ENCODE results near the gene NQO2.

NQO2 gene

DNA sequence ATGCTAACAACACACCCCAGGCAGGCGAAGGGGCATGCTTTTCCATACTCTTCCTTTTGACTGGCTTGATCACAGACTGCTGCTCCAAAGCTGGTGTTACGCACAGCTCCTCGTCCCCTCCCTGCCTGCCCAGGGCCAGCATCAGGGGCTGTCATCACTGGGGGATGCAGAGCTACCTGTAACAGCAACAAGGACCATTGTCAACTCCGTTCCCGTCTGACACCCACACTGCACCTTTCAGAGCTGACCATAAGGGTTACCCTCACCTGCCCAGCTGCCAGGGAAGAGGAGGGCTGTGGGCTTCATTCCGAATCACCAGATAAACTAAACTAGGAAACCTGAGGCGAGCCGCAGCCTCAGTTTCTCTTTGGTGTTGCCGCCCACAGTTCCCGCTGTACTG lies 15.4 kb downstream of the NQO2 start:
- no peak for TF ChIP-seq CREB1 (IDR thresholded peaks at IDR 0.05; ENCODE audit: low read depth)
- TF ChIP-seq, protein P1, sequence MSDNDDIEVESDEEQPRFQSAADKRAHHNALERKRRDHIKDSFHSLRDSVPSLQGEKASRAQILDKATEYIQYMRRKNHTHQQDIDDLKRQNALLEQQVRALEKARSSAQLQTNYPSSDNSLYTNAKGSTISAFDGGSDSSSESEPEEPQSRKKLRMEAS (IDR thresholded peaks at IDR 0.05): no peak
- TF ChIP-seq TAF1 (IDR thresholded peaks at IDR 0.05; ENCODE audit: low read depth): no peak
- TF ChIP-seq TCF12 (IDR thresholded peaks at IDR 0.05; ENCODE audit: low read depth): no peak
- TF ChIP-seq EP300 (IDR thresholded peaks at IDR 0.05; ENCODE audit: borderline replicate concordance): no peak
- no peak for TF ChIP-seq FOXM1 (IDR thresholded peaks at IDR 0.05; ENCODE audit: borderline replicate concordance, low read depth)
- no peak for TF ChIP-seq CEBPB (IDR thresholded peaks at IDR 0.05)
- no peak for TF ChIP-seq ZBTB7A (IDR thresholded peaks at IDR 0.05; ENCODE audit: low read depth)
- TF ChIP-seq NFIC (IDR thresholded peaks at IDR 0.05): no peak
- no peak for TF ChIP-seq YY1 (IDR thresholded peaks at IDR 0.05; ENCODE audit: low read depth)
- no peak for TF ChIP-seq RAD21 (IDR thresholded peaks at IDR 0.05; ENCODE audit: low read depth)
- no peak for TF ChIP-seq TEAD4 (IDR thresholded peaks at IDR 0.05)
- TF ChIP-seq, protein P2, sequence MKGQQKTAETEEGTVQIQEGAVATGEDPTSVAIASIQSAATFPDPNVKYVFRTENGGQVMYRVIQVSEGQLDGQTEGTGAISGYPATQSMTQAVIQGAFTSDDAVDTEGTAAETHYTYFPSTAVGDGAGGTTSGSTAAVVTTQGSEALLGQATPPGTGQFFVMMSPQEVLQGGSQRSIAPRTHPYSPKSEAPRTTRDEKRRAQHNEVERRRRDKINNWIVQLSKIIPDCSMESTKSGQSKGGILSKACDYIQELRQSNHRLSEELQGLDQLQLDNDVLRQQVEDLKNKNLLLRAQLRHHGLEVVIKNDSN (IDR thresholded peaks at IDR 0.05): no peak
- TF ChIP-seq, protein P3, sequence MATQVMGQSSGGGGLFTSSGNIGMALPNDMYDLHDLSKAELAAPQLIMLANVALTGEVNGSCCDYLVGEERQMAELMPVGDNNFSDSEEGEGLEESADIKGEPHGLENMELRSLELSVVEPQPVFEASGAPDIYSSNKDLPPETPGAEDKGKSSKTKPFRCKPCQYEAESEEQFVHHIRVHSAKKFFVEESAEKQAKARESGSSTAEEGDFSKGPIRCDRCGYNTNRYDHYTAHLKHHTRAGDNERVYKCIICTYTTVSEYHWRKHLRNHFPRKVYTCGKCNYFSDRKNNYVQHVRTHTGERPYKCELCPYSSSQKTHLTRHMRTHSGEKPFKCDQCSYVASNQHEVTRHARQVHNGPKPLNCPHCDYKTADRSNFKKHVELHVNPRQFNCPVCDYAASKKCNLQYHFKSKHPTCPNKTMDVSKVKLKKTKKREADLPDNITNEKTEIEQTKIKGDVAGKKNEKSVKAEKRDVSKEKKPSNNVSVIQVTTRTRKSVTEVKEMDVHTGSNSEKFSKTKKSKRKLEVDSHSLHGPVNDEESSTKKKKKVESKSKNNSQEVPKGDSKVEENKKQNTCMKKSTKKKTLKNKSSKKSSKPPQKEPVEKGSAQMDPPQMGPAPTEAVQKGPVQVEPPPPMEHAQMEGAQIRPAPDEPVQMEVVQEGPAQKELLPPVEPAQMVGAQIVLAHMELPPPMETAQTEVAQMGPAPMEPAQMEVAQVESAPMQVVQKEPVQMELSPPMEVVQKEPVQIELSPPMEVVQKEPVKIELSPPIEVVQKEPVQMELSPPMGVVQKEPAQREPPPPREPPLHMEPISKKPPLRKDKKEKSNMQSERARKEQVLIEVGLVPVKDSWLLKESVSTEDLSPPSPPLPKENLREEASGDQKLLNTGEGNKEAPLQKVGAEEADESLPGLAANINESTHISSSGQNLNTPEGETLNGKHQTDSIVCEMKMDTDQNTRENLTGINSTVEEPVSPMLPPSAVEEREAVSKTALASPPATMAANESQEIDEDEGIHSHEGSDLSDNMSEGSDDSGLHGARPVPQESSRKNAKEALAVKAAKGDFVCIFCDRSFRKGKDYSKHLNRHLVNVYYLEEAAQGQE (IDR thresholded peaks at IDR 0.05; ENCODE audit: low read depth): no peak
- no peak for TF ChIP-seq EGR1 (IDR thresholded peaks at IDR 0.05)

DNA sequence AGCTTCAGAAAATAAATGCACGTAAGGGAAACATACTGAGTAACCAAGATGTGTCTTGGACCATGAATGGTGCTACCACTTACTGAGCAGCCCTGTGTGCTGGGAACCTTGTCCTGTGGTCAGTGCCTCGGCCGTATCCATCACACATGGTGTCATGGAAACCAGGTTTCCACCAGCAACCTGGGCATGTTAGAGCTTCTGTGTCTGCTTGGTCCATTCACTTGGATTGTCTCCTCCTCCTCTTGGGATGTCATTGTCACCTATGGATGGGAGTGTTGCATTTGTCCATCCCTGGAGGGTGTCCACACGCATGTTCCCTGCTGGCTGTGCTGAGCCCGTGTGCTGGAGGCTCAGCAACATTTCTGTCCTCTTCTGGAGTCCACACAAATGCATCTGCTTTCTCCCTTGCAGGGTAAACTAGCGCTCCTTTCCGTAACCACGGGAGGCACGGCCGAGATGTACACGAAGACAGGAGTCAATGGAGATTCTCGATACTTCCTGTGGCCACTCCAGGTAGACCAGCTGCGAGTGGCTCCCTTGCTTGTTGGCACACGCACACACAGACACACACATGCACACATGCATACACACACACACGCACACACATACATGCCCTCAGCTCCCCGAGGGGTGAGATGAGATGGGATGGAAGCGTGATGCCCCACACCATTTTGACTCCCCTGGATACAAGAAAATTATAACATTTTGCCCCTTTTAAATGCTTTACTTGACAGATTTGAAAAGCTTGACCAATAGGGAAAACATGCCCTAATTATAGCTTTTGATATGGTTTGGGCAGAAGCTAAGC lies 17.0 kb downstream of the NQO2 start:
- no peak for TF ChIP-seq FOXM1 (IDR thresholded peaks at IDR 0.05; ENCODE audit: borderline replicate concordance, low read depth)
- no peak for TF ChIP-seq EGR1 (IDR thresholded peaks at IDR 0.05)
- no peak for TF ChIP-seq CREB1 (IDR thresholded peaks at IDR 0.05; ENCODE audit: low read depth)
- no peak for TF ChIP-seq TAF1 (IDR thresholded peaks at IDR 0.05; ENCODE audit: low read depth)
- TF ChIP-seq, protein P3 (IDR thresholded peaks at IDR 0.05; ENCODE audit: low read depth): no peak
- TF ChIP-seq, protein P2 (IDR thresholded peaks at IDR 0.05): no peak
- no peak for TF ChIP-seq EP300 (IDR thresholded peaks at IDR 0.05; ENCODE audit: borderline replicate concordance)
- TF ChIP-seq CEBPB (IDR thresholded peaks at IDR 0.05): no peak
- no peak for TF ChIP-seq TCF12 (IDR thresholded peaks at IDR 0.05; ENCODE audit: low read depth)
- no peak for TF ChIP-seq YY1 (IDR thresholded peaks at IDR 0.05; ENCODE audit: low read depth)
- no peak for TF ChIP-seq RAD21 (IDR thresholded peaks at IDR 0.05; ENCODE audit: low read depth)

DNA sequence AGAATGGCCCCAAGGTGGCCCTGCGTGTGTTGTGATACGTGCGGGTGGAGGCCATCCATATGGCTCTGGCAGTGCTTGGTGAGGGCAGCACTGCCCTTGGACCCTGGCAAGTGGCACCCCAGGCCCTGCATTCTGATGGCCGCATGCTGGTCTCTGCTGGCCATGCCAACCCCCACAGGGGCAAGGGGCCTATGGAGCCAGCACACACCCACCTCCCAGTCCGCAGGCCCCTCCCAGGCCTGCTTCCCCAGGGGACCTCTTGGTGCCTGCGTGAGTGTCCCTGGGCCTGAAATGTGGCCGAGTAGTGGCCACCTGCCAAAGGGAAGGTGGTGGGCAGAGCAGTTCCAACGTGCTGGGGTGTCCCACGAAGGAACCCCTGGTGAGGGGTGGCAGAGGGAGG lies 17.6 kb downstream of the NQO2 start:
- no peak for TF ChIP-seq FOXM1 (IDR thresholded peaks at IDR 0.05; ENCODE audit: borderline replicate concordance, low read depth)
- TF ChIP-seq CREB1 (IDR thresholded peaks at IDR 0.05; ENCODE audit: low read depth): no peak
- TF ChIP-seq EGR1 (IDR thresholded peaks at IDR 0.05): no peak
- TF ChIP-seq TCF12 (IDR thresholded peaks at IDR 0.05; ENCODE audit: low read depth): no peak
- TF ChIP-seq YY1 (IDR thresholded peaks at IDR 0.05; ENCODE audit: low read depth): no peak
- no peak for TF ChIP-seq ZBTB7A (IDR thresholded peaks at IDR 0.05; ENCODE audit: low read depth)
- TF ChIP-seq, protein P2 (IDR thresholded peaks at IDR 0.05): no peak
- no peak for TF ChIP-seq RAD21 (IDR thresholded peaks at IDR 0.05; ENCODE audit: low read depth)
- TF ChIP-seq, protein P1 (IDR thresholded peaks at IDR 0.05): no peak
- no peak for TF ChIP-seq TAF1 (IDR thresholded peaks at IDR 0.05; ENCODE audit: low read depth)
- TF ChIP-seq, protein P3 (IDR thresholded peaks at IDR 0.05; ENCODE audit: low read depth): no peak
- no peak for TF ChIP-seq CEBPB (IDR thresholded peaks at IDR 0.05)
